Pancreas (tissue), 10 donors: ENCODE results near the gene VDAC2. TPM values are rescaled to one million over a fixed set of nuclear protein-coding genes. Genes with fewer than 3 reads are reported as not detected.
"Not testable (repeated sequence)": the region's sequence is repeated elsewhere in the genome, so short reads cannot be mapped to it uniquely, and the experiment has no call there.

Experiments
- ATAC-seq, 4 donors: fragments of 200-7000 bp; cut with Tn5 transposase; one replicate each; pipeline versions ENCODE4 v1.8.0 to v1.9.1; 2020; ENCODE audit warnings: mild to moderate bottlenecking in 4 of 4, moderate library complexity in 4 of 4
- DNase-seq, 6 donors: peaks; one replicate each; pipeline ENCODE4 v3.0.0-alpha.2; 2020
- FAIRE-seq: peaks from 2 replicates; lab custom pipeline; 2012; peaks lifted over from hg19 to GRCh38; lab: Jason Lieb, UNC
- H3K27ac ChIP-seq, 4 donors: fragments of 200-600 bp; sonication (generic); 1 replicate in 3 of 4; 2 replicates in 1 of 4; pipeline versions ENCODE4 v1.5.0 to v1.8.0; 2020
- H3K27me3 ChIP-seq, 4 donors: fragments of 200-600 bp; one replicate each; pipeline ENCODE4 v1.8.0; 2021
- H3K36me3 ChIP-seq, 3 donors: fragments of 200-600 bp; sonication (generic) in 1 of 3; one replicate each; pipeline versions ENCODE4 v1.5.0 to v1.8.0; 2020 to 2021
- H3K4me1 ChIP-seq, 3 donors: fragments of 200-600 bp; one replicate each; pipeline ENCODE4 v1.8.0; 2021
- H3K4me3 ChIP-seq, 4 donors: fragments of 200-600 bp; sonication (generic) in 2 of 4; one replicate each; pipeline versions ENCODE4 v1.5.0 to v1.8.0; 2020 to 2021
- H3K9me3 ChIP-seq, 4 donors: fragments of 200-600 bp; one replicate each; pipeline ENCODE4 v1.8.0; 2021
- CTCF ChIP-seq, 4 donors: fragments of 200-600 bp; sonication (generic) in 3 of 4; IDR thresholded peaks; one replicate each; pipeline versions ENCODE4 v1.5.0 to v1.8.0; 2021; ENCODE audit warnings: antibody characterized with exemption in 4 of 4
- WGBS, 2 donors: extraction: QIAGEN DNeasy Blood & Tissue Kit; methylation state at CpG; one replicate each; pipeline ENCODE4 v1.1.7; 2013; 5-methylcytosine and 5-hydroxymethylcytosine counted together
- intact Hi-C, 3 donors: fragments of 100-400 bp; cut with DNase I; formaldehyde crosslinking; loops; one replicate each; pipeline versions ENCODE4 v1.11.1 to v1.14.2; 2022
- polyA plus RNA-seq, 2 donors: library from polyadenylated mRNA; stranded (reverse); fragments of 200-250 nt; gene quantifications; one replicate each; pipeline ENCODE4 v1.2.3, GENCODE V29; 2013
- total RNA-seq, 6 donors: library from RNA; stranded (reverse); fragmentation: NEBNext Ultra II Directional in 4 of 6; extraction: Animal tissue kit (Norgen Biotek cat#: 25700) in 4 of 6; gene quantifications; one replicate each; pipeline versions ENCODE4 v1.2.1 to v1.2.4, GENCODE V29; 2021 to 2023
- donor health status: healthy with polysubstance abuse.
- donor health status: DM: no; HTN: no; CAD: no; lungs with moderate emphysema.
- donor health status: DM: no; HTN: no; CAD: no.
- donor health status: control.
- donor health status: control.
- donor health status: Bipolar disorder and iron deficiency.
- donor health status: DM: yes; HTN: yes; CAD: no.
- donor health status: DM: no; HTN: no; CAD: no.
- donor health status: DM: no; HTN: no; CAD: no.
- donor health status: DM: yes; HTN: yes; CAD: no.

The VDAC2 gene
- total and polyA plus RNA-seq, 8 donors, result 56.6 to 113 (median 87.4) TPM

GRCh38 chr10:75189266-75190096, 21.1 kb upstream of the VDAC2 start:
- Histone ChIP-seq H3K27me3 (no peaks in the 10 kb centered on the region), H3K9me3 (no peaks in the 10 kb centered on the region), H3K36me3 (no peaks in the 10 kb centered on the region), H3K4me3 (no peak overlapping the region), H3K4me1 (peaks cover 0 to 12% (median 4%) of the 10 kb centered on the region in 3 donors), H3K27ac (no peak overlapping the region)
- no peak for TF ChIP-seq CTCF (IDR thresholded peaks at IDR 0.05)
- ATAC-seq, result no peak
- no peak for DNase-seq
- 89 to 90% methylated on average over 12 of the region's 12 CpGs for WGBS, 2 donors
- intact Hi-C loops, result no loop called here
- no peak for FAIRE-seq

- FAIRE-seq (no peak), DNase-seq (peak in 5 of 6 donors; percentile 49 to 68 (median 55)), ATAC-seq (peak; percentile 89 to 95 (median 93))
- Histone ChIP-seq H3K4me3 (no peak overlapping the region), H3K27me3 (no peaks in the 10 kb centered on the region), H3K36me3 (no peaks in the 10 kb centered on the region), H3K27ac (peak overlapping the region in 3 of 4 donors; percentile 4 to 74 (median 54)), H3K9me3 (no peaks in the 10 kb centered on the region), H3K4me1 (peaks cover 0 to 12% (median 4%) of the 10 kb centered on the region in 3 donors)
- no peak for TF ChIP-seq CTCF (IDR thresholded peaks at IDR 0.05)
- 17 to 18% methylated on average over 10 of the region's 10 CpGs for WGBS, 2 donors
- intact Hi-C loops, result no loop called here
Observed at GRCh38 chr10:75191821-75192568, 18.6 kb upstream of the VDAC2 start.

- 94 to 97% methylated on average over 4 of the region's 4 CpGs for WGBS, 2 donors
- H3K27ac ChIP-seq, ATAC-seq, H3K27me3 ChIP-seq, H3K9me3 ChIP-seq, DNase-seq, H3K36me3 ChIP-seq, FAIRE-seq, intact Hi-C loops, H3K4me3 ChIP-seq: not testable (repeated sequence)
- H3K4me1 ChIP-seq, result peaks cover 0 to 12% (median 4%) of the 10 kb centered on the region in 3 donors
Observed at GRCh38 chr10:75194625-75195024, 16.0 kb upstream of the VDAC2 start.

GRCh38 chr10:75195035-75195763, 15.4 kb upstream of the VDAC2 start:
- WGBS, 2 donors, result 94 to 96% methylated on average over 6 of the region's 6 CpGs

More at GRCh38 chr10:75195035-75195763, 15.4 kb upstream of the VDAC2 start:
- Histone ChIP-seq H3K4me3 (no peak overlapping the region), H3K27me3 (no peaks in the 10 kb centered on the region), H3K4me1 (peaks cover 0 to 12% (median 4%) of the 10 kb centered on the region in 3 donors), H3K27ac (no peak overlapping the region), H3K9me3 (no peaks in the 10 kb centered on the region), H3K36me3 (no peaks in the 10 kb centered on the region)
- TF ChIP-seq CTCF (IDR thresholded peaks at IDR 0.05), result no peak
- no peak for DNase-seq
- intact Hi-C loops, result no loop called here
- no peak for FAIRE-seq
- no peak for ATAC-seq
